GM12891 (cell line): Measurements from ENCODE around the gene ZNF718. TPM values are rescaled to one million over a fixed set of nuclear protein-coding genes. Genes with fewer than 3 reads are reported as not detected.
"Not testable (repeated sequence)": the region's sequence is repeated elsewhere in the genome, so short reads cannot be mapped to it uniquely, and the experiment has no call there.

ENCODE experiments used
- DNase-seq: peaks from one replicate; pipeline ENCODE4 v3.0.0; 2011; ENCODE audit warnings: low spot score; ENCODE audit not compliant: insufficient read length
- FAIRE-seq: peaks from 2 replicates; lab custom pipeline; 2011; peaks lifted over from hg19 to GRCh38; lab: Jason Lieb, UNC
- PAX5 ChIP-seq: IDR thresholded peaks from 2 replicates; pipeline ENCODE4 v1.6.1; 2011; ENCODE audit warnings: low read length, moderate library complexity, mild to moderate bottlenecking; ENCODE audit not compliant: insufficient read depth, severe bottlenecking
- POLR2A ChIP-seq: IDR thresholded peaks from 2 replicates; pipeline ENCODE4 v1.6.1; 2011; ENCODE audit warnings: low read depth, low read length, control low read depth
- POLR2AphosphoS5 ChIP-seq: IDR thresholded peaks from 2 replicates; pipeline ENCODE4 v1.6.1; 2011; ENCODE audit warnings: low read depth, low read length, control low read depth
- POU2F2 ChIP-seq: IDR thresholded peaks from 2 replicates; pipeline ENCODE4 v1.6.1; 2011; ENCODE audit warnings: low read depth, mild to moderate bottlenecking, control low read depth, low read length, moderate library complexity
- SPI1 ChIP-seq: IDR thresholded peaks from 2 replicates; pipeline ENCODE4 v1.6.1; 2011; ENCODE audit warnings: low read depth, low read length, control low read depth
- TAF1 ChIP-seq: IDR thresholded peaks from 2 replicates; pipeline ENCODE4 v1.6.1; 2011; ENCODE audit warnings: low read depth, low read length, control low read depth
- polyA plus RNA-seq: library from polyadenylated mRNA; unstranded; fragments of >200 nt; gene quantifications from one replicate; pipeline ENCODE4 v1.2.1, GENCODE V29; 2012; ENCODE audit warnings: low read depth, missing spikeins, inconsistent platforms; ENCODE audit not compliant: missing spikeins

ZNF718 gene
- 1.3 TPM for polyA plus RNA-seq

DNA sequence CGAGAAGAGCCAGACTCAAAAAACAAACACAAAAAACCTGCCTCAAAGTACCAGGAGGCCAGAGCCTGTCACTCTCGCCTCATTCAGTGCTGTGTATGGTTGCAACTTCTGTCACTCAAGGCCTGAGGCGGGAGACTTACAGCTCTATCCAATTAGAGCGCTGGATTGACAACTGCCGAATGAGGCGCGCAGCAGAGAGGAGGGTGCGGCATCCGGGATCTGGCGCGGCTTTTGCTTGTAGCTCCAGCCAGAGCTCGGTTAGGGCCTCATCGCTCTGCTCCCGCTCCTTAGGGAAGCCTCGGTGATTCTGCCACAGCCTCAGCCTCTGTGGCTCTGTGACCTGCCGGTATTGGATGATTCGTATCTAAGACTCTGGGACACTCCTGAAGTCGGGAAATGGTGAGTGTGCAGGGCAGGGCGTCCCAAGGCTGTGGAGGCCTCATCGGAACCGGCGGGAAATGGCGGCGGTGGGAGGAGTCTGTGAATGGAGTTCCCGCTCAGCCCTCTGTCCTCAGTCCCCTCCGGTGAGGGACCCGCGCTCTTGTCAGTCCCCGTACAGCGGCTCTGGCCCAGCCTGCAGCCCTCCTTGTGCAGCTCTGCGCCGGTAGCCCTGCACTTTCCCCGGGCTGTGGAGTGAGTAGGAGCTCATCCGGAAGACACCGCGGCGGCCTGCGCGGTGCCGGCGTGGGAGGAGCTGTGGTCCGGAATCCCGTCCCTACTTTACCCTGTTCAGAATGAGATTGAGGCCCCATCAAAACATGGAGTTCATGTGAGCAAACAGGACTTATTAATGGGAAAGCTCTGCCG is at the start of gene ZNF718:
TSS of gene ZNF718 (plus strand) at position 227 of the 807 bp plus-strand sequence. CDS start at position 397, 170 bp downstream.
- DNase-seq (peak; percentile 76), FAIRE-seq (peak; percentile 82)
- TF ChIP-seq PAX5, result no peak
- 0 out of 2 replicates have a peak, but pooled peaks have one; percentile 45 for TF ChIP-seq POU2F2
- peak; percentile 95 for TF ChIP-seq POLR2AphosphoS5
- peak; percentile 95 for TF ChIP-seq POLR2A
- TF ChIP-seq SPI1, result no peak
- peak; percentile 73 for TF ChIP-seq TAF1

DNA sequence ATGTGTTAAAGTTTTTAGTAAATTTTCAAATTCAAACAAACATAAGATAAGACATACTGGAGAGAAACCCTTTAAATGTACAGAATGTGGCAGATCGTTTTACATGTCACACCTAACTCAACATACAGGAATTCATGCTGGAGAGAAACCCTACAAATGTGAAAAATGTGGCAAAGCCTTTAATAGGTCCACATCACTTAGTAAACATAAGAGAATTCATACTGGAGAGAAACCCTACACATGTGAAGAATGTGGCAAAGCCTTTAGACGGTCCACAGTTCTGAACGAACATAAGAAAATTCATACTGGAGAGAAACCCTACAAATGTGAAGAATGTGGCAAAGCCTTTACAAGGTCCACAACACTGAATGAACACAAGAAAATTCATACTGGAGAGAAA is 38.4 kb upstream of the ZNF718 start:
- no peak for FAIRE-seq
- no peak for DNase-seq
- TF ChIP-seq POLR2AphosphoS5 (no peak), PAX5 (no peak), TAF1 (no peak), POU2F2 (no peak)

DNA sequence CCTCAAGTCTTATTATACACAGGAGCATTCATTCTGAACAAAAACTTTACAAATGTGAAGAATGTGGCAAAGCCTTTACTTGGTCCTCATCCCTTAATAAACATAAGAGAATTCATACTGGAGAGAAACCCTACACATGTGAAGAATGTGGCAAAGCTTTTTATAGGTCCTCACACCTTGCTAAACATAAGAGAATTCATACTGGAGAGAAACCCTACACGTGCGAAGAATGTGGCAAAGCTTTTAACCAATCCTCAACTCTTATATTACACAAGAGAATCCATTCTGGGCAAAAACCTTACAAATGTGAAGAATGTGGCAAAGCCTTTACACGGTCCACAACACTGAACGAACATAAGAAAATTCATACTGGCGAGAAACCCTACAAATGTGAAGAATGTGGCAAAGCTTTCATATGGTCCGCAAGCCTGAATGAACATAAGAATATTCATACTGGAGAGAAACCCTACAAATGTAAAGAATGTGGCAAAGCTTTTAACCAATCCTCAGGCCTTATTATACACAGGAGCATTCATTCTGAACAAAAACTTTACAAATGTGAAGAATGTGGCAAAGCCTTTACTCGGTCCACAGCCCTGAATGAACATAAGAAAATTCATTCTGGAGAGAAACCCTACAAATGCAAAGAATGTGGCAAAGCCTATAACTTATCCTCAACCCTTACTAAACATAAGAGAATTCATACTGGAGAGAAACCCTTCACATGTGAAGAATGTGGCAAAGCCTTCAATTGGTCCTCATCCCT is 37.6 kb upstream of the ZNF718 start:
- FAIRE-seq, DNase-seq: not testable (repeated sequence)

DNA sequence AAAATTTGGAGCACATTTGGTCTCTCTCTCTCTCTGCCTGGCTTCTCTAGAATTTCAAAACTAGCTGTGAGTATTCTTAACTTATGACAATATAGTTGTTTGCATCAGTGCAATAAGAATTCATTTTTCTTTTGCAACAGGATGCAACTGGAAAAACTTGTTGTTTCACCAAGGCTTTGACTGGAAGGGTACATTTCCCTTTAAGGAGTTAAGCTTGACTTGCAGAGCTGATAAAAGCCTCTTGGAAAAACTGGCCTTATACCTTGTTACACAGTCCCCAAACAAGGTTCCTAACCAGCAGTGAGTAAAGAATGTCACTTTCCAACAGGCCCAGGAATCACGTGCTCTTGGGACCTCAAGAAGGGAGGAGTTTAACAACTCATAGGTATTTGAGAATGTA is 25.9 kb upstream of the ZNF718 start:
- DNase-seq (no peak), FAIRE-seq (no peak)
- TF ChIP-seq POLR2AphosphoS5, result no peak
- TF ChIP-seq POU2F2, result no peak
- no peak for TF ChIP-seq SPI1
- TF ChIP-seq PAX5, result no peak
- no peak for TF ChIP-seq POLR2A
- TF ChIP-seq TAF1, result no peak

DNA sequence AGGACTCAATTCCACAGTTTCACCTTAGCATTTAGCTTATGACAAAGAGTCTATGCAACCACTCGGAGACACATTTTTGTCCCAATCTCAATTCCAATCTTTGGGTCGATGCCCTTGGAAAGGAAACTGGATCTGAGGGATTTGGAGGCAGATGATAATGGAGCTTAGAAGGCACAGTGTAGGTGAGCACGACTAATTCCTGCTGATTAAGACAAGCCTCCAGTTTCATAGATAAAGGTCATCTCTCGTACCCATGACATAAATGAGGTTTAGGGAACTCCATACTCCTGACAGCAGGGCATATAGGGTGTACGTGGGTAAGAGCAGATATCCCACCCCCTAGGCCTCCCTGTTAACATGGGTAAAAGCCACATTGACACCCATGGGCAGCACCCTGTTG is 24.4 kb upstream of the ZNF718 start:
- DNase-seq, result no peak
- TF ChIP-seq SPI1 (no peak), POU2F2 (no peak), TAF1 (no peak), POLR2AphosphoS5 (no peak), PAX5 (no peak), POLR2A (no peak)
- FAIRE-seq, result no peak

DNA sequence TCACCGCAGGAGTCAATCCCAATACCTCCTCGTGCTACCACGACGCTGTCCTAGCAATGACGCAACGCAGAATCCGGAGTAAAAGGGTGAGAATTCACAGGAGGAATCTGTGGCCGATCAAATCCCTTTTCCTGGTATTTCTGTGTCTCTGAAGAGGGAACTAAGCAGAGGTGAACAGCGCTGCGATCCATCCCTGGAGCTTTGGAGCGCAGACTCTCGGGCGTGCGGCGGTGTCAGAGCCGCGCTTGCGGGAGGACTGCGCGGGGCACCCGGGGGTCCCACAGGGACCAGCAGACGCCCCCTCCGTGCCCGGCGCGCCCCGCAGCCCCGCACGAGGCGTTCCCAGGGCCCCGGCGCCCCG is 17.2 kb upstream of the ZNF718 start:
- no peak for DNase-seq
- no peak for FAIRE-seq
- no peak for TF ChIP-seq TAF1
- TF ChIP-seq POLR2AphosphoS5, result no peak
- TF ChIP-seq POLR2A, result no peak
- TF ChIP-seq SPI1, result no peak
- no peak for TF ChIP-seq PAX5
- no peak for TF ChIP-seq POU2F2

DNA sequence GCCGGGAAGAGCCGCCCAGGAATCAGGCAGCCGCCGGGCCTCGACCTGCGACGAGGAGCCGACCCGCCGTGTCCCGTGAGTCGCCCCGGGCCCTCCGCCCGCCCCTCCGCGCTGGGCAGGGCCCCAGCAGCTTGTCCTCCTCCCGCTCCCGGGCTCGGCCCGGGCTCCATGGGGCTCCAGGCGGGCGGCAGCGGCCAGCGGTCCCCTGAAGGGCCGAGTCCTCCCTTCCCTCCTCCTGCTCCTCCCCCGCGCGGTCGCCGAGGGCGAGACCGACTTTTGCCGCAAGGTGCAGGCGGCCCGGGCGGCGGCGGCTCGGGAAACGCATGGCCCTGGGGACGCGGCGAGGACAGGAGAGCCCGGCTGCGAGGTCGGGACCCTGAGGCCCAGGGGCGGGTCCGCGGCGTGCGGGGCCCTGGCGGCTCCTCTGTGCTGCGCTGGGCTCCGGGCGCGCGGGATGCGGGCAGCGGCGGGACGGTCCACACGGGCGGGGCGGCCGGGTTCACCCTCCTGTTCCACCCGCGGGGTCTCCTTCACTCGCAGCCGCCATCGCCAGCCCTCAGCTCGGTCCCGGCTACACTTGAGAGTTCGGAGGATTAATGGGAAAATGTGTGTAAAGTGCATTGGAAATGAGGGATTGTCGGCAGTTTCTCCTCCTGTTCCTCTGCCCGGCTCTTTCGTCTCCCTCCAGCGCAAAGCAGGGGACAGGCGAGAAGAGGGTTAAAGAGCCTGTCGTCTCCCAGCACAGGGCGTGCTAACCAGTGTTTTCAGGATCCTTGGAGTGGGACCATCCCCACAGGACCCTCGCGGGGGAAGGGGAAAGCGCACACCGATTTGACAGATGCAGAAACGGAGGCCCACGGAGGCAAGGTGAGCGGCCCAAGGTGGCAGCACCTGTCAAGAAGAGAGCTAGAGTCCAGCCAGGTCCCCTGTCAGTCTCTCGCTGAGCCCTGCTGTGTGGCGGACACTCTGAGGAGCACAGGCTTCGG is 16.6 kb upstream of the ZNF718 start:
- DNase-seq, result no peak
- FAIRE-seq, result no peak
- TF ChIP-seq SPI1, result no peak
- no peak for TF ChIP-seq PAX5
- no peak for TF ChIP-seq TAF1
- no peak for TF ChIP-seq POU2F2

DNA sequence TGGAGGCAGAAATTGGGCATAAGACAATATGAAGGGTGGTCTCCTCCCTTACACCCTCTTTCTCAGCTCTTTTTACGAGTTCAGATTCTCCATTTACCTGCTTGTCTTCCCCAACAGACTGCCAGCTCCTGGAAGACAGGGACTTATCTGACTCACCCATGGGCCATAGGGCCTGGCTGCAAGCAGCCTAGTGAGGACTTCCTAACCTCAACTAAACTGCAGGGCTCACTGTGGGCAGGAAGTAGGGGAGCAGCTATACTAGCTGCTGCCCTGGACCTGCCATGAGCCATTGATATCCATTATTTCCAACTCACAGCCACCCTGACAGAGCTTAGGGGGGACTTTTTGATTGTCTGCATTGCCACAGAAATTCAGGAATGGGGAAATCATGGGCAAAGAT is 11.5 kb upstream of the ZNF718 start:
- no peak for TF ChIP-seq POLR2A
- no peak for TF ChIP-seq POU2F2
- TF ChIP-seq TAF1, result no peak
- no peak for TF ChIP-seq PAX5
- no peak for TF ChIP-seq SPI1
- no peak for TF ChIP-seq POLR2AphosphoS5
- DNase-seq (no peak), FAIRE-seq (no peak)

DNA sequence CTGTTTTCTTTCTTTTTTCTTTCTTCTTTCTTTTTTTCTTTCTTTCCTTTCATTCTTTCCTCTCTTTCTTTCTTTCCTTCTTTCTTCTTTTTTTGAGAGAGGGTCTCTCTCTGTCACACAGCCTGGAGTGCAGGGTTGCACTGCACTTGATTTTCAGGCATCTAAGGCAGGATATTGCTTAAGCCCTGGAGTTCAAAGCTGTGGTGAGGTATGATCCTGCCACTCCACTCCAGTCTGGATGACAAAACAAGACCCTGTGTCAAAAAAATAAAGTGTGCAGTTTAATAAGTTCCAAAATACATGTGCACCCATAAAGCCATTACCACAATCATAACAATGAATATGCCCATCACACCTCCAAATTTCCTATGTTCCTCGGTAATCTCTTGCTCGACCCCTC is 10.6 kb upstream of the ZNF718 start:
- DNase-seq, result no peak
- TF ChIP-seq POU2F2 (no peak), POLR2A (no peak), POLR2AphosphoS5 (no peak), SPI1 (no peak), TAF1 (no peak), PAX5 (no peak)
- no peak for FAIRE-seq

DNA sequence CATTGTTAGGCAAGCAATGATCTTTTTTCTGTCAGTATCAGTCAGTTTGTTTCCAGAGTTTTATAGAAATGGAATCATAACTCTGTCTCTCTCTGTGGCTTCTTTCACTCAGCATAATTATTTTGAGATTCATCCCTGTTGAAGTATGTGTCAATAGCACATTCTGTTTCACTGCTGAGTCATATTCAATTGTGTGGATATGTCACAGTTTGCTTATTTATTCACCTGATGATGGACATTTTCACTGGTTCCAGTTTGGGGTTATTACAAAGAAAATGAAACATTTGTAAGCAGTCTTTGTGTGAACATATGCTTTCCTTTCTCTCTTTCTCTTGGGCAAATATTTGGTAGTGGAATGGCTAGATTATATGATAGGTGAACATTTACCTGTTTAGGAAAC is 10.2 kb upstream of the ZNF718 start:
- DNase-seq, result no peak
- TF ChIP-seq POLR2A, result no peak
- TF ChIP-seq PAX5, result no peak
- no peak for TF ChIP-seq TAF1
- TF ChIP-seq SPI1, result no peak
- no peak for TF ChIP-seq POU2F2
- no peak for TF ChIP-seq POLR2AphosphoS5
- no peak for FAIRE-seq

DNA sequence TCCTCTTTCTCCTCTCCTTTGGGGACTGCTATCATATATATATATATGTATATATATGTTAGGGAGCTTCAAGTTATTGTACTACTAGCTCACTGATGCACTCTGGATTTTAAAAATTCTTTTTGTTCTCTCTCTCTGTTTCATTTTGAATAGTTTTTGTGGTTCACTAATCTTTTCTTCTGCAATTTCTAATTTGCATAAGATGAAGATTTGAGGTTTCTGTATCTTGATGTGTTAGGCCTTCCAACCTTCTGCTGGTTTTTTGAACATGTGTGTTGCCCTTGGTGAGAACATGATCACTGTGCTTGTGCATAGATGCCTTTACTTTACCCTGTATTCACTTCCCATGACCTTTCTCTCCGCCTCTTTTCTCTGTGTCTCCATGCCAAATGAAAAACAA is 7.8 kb upstream of the ZNF718 start:
- DNase-seq (no peak), FAIRE-seq (no peak)
- no peak for TF ChIP-seq POLR2A
- TF ChIP-seq TAF1, result no peak
- no peak for TF ChIP-seq SPI1
- no peak for TF ChIP-seq POU2F2
- no peak for TF ChIP-seq PAX5
- TF ChIP-seq POLR2AphosphoS5, result no peak
